ENCODE measurements around the gene RHO. TPM values are rescaled to one million over a fixed set of nuclear protein-coding genes. Genes with fewer than 3 reads are reported as not detected.
A peak's percentile ranks its signal among the peaks of the same experiment; 100 is the strongest.

Gene RHO
- polyA plus RNA-seq, 12 donors, result 0.04 to 0.13 (median 0.08) TPM; not detected in 6

- no peak for DNase-seq
These were observed 31.2 kb downstream of the RHO start for GRCh38 chr3:129559565-129560079.

GRCh38 chr3:129560269-129560787 lies 31.9 kb downstream of the RHO start:
- no peak for DNase-seq

GRCh38 chr3:129560911-129561594 lies 32.6 kb downstream of the RHO start:
- DNase-seq, result peak; percentile 70

GRCh38 chr3:129561619-129562248 lies 33.3 kb downstream of the RHO start:
- DNase-seq, result no peak

- DNase-seq, result no peak
These were observed 34.4 kb downstream of the RHO start for GRCh38 chr3:129562803-129563202.

GRCh38 chr3:129563332-129563731 lies 34.9 kb downstream of the RHO start:
- DNase-seq, result no peak

GRCh38 chr3:129563850-129564535 lies 35.6 kb downstream of the RHO start:
- DNase-seq, result no peak

- DNase-seq, result no peak
These were observed 36.7 kb downstream of the RHO start for GRCh38 chr3:129564981-129565644.

GRCh38 chr3:129565902-129566301 lies 37.5 kb downstream of the RHO start:
- DNase-seq, result no peak

- DNase-seq, result no peak
These were observed 38.8 kb downstream of the RHO start for GRCh38 chr3:129567176-129567705.

- DNase-seq, result no peak
These were observed 39.5 kb downstream of the RHO start for GRCh38 chr3:129567939-129568338.

- no peak for DNase-seq
These were observed 41.4 kb downstream of the RHO start for GRCh38 chr3:129569856-129570255.

- DNase-seq, result no peak
These were observed 43.4 kb downstream of the RHO start for GRCh38 chr3:129571605-129572547.

GRCh38 chr3:129572603-129573002 lies 44.2 kb downstream of the RHO start:
- DNase-seq, result no peak

GRCh38 chr3:129573493-129573892 lies 45.1 kb downstream of the RHO start:
- no peak for DNase-seq

GRCh38 chr3:129574206-129574605 lies 45.8 kb downstream of the RHO start:
- DNase-seq, result no peak

- DNase-seq, result no peak
These were observed 47.0 kb downstream of the RHO start for GRCh38 chr3:129575233-129575996.

- DNase-seq, result no peak
These were observed 47.6 kb downstream of the RHO start for GRCh38 chr3:129575997-129576384.

GRCh38 chr3:129576514-129577352 lies 48.3 kb downstream of the RHO start:
- DNase-seq, result no peak

All from muscle of arm (tissue), 12 donors.